Spleen (tissue), 11 donors: ENCODE measurements around the gene IDH2. TPM values are rescaled to one million over a fixed set of nuclear protein-coding genes. Genes with fewer than 3 reads are reported as not detected.
"Not testable (repeated sequence)": the region's sequence is repeated elsewhere in the genome, so short reads cannot be mapped to it uniquely, and the experiment has no call there.

ENCODE experiments used
- DNase-seq: peaks from one replicate; pipeline ENCODE4 v3.0.0-alpha.2; 2020
- H3K27ac ChIP-seq, 8 donors: fragments of 200-600 bp; sonication (generic) in 7 of 8; 1 replicate in 4 of 8; 2 replicates in 4 of 8; pipeline versions ENCODE4 v1.5.0 to v1.8.0; 2016 to 2021; ENCODE audit warnings: inconsistent platforms in 4 of 8, mild to moderate bottlenecking in 4 of 8, moderate library complexity in 1 of 8
- H3K27me3 ChIP-seq, 7 donors: fragments of 200-600 bp; sonication (generic) in 6 of 7; replicated peaks in 1 of 7; 1 replicate in 4 of 7; 2 replicates in 3 of 7; pipeline versions ENCODE4 v1.5.0 to v1.8.0; 2016 to 2021; ENCODE audit warnings: inconsistent platforms in 3 of 7, mild to moderate bottlenecking in 1 of 7
- H3K36me3 ChIP-seq, 6 donors: fragments of 200-600 bp; sonication (generic) in 5 of 6; 1 replicate in 4 of 6; 2 replicates in 2 of 6; pipeline versions ENCODE4 v1.5.0 to v1.8.0; 2016 to 2021; ENCODE audit warnings: inconsistent platforms in 2 of 6
- H3K4me1 ChIP-seq, 6 donors: fragments of 200-600 bp; sonication (generic) in 5 of 6; 1 replicate in 3 of 6; 2 replicates in 3 of 6; pipeline versions ENCODE4 v1.5.0 to v1.8.0; 2016 to 2021; ENCODE audit warnings: inconsistent platforms in 3 of 6
- H3K4me3 ChIP-seq, 8 donors: fragments of 200-600 bp; sonication (generic) in 7 of 8; 1 replicate in 4 of 8; 2 replicates in 4 of 8; pipeline versions ENCODE4 v1.5.0 to v1.8.0; 2016 to 2021; ENCODE audit warnings: inconsistent platforms in 4 of 8, mild to moderate bottlenecking in 4 of 8, moderate library complexity in 2 of 8
- H3K9me3 ChIP-seq, 8 donors: fragments of 200-600 bp; sonication (generic) in 7 of 8; 1 replicate in 4 of 8; 2 replicates in 4 of 8; pipeline versions ENCODE4 v1.5.0 to v1.8.0; 2016 to 2021; ENCODE audit warnings: inconsistent platforms in 4 of 8
- POLR2A ChIP-seq, 3 donors: fragments of 450-650 bp; IDR thresholded peaks; one replicate each; pipeline ENCODE4 v1.5.1; 2017; ENCODE audit warnings: antibody characterized with exemption in 3 of 3, mild to moderate bottlenecking in 1 of 3
- POLR2AphosphoS5 ChIP-seq, 3 donors: sonication (generic); formaldehyde crosslinking; IDR thresholded peaks; one replicate each; pipeline ENCODE4 v1.5.1; 2017; ENCODE audit warnings: antibody characterized with exemption in 3 of 3
- WGBS, 5 donors: extraction: QIAGEN DNeasy Blood & Tissue Kit in 3 of 5; methylation state at CpG; one replicate each; pipeline versions ENCODE4 v1.1.5 to v1.1.7; 2013 to 2018; 5-methylcytosine and 5-hydroxymethylcytosine counted together
- intact Hi-C: fragments of 100-400 bp; cut with DNase I; formaldehyde crosslinking; loops from one replicate; pipeline ENCODE4 v1.15.0; 2023; ENCODE audit warnings: low total_unique reads
- polyA plus RNA-seq, 3 donors: library from polyadenylated mRNA; stranded (reverse); fragments of 200-250 nt; gene quantifications; one replicate each; pipeline ENCODE4 v1.2.1, GENCODE V29; 2013
- total RNA-seq, 7 donors: library from RNA; depleted of rRNA in 3 of 7; stranded (reverse); fragments of >200 nt in 3 of 7; fragmentation: NEBNext Ultra II Directional in 4 of 7; extraction: Animal tissue kit (Norgen Biotek cat#: 25700) in 4 of 7; gene quantifications; one replicate each; pipeline versions ENCODE4 v1.1.0 to v1.2.1, GENCODE V29; 2016 to 2021
- TF ChIP-seq, protein P1 (sequence below), 11 experiments: fragments of 200-600 bp in 7 of 11; fragments of 450-650 bp in 4 of 11; sonication (generic) in 4 of 11; IDR thresholded peaks in 8 of 11; conservative IDR thresholded peaks in 3 of 11; 1 replicate in 7 of 11; 2 replicates in 4 of 11; pipeline versions ENCODE4 v1.4.0 to v1.8.0; 2016 to 2021; ENCODE audit warnings: antibody characterized with exemption in 11 of 11, inconsistent platforms in 4 of 11, mild to moderate bottlenecking in 1 of 11
- donor health status: healthy with polysubstance abuse.
- donor health status: DM: no; HTN: no; CAD: no; lungs with moderate emphysema.
- donor health status: DM: no; HTN: no; CAD: no.
- donor health status: Bipolar disorder and iron deficiency.
- donor health status: healthy.
- donor health status: DM: no; HTN: no; CAD: no.
- donor health status: DM: yes; HTN: yes; CAD: no.

Gene IDH2
- total and polyA plus RNA-seq, 10 donors = 36.4 to 70.9 (median 53.0) TPM

DNA sequence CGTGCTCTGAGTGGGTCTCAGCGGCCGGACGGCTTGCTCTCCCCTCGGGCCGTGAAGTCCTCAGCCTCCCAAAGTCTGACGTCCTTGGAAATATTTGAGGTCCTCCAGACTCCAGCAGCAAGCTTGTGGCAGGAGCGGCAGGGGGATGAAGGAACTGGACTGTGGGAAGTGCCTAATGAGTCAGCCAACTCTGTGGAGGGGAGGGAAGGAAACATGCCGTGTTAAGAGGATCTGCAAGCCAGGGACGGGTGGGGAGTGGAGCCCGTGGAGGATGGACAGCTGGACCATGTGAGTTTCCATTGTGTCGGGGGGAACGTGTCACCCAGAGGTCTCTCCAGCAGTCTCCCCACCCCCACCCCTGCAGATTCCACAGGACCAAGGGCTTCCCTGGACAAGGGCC is 39.4 kb upstream of the IDH2 start:
- Histone ChIP-seq H3K4me1 (peaks cover 0 to 16% (median 10%) of the 10 kb centered on the region in 6 donors), H3K4me3 (no peak overlapping the region), H3K27me3 (peaks cover 0 to 5% (median 0%) of the 10 kb centered on the region in 7 donors), H3K9me3 (no peaks in the 10 kb centered on the region), H3K36me3 (no peaks in the 10 kb centered on the region), H3K27ac (no peak overlapping the region)
- no peak for DNase-seq
- intact Hi-C loops = no loop called here
- WGBS, 5 donors = 59 to 76% (median 69%) methylated on average over 11 to 13 of the region's 13 CpGs
- no peak for TF ChIP-seq POLR2A (IDR thresholded peaks at IDR 0.05)
- TF ChIP-seq POLR2AphosphoS5 (IDR thresholded peaks at IDR 0.05) = no peak
- TF ChIP-seq, protein P1, sequence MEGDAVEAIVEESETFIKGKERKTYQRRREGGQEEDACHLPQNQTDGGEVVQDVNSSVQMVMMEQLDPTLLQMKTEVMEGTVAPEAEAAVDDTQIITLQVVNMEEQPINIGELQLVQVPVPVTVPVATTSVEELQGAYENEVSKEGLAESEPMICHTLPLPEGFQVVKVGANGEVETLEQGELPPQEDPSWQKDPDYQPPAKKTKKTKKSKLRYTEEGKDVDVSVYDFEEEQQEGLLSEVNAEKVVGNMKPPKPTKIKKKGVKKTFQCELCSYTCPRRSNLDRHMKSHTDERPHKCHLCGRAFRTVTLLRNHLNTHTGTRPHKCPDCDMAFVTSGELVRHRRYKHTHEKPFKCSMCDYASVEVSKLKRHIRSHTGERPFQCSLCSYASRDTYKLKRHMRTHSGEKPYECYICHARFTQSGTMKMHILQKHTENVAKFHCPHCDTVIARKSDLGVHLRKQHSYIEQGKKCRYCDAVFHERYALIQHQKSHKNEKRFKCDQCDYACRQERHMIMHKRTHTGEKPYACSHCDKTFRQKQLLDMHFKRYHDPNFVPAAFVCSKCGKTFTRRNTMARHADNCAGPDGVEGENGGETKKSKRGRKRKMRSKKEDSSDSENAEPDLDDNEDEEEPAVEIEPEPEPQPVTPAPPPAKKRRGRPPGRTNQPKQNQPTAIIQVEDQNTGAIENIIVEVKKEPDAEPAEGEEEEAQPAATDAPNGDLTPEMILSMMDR (IDR thresholded peaks at IDR 0.05 in 8 of 11, conservative IDR thresholded peaks at IDR 0.05 in 3 of 11) = no peak

DNA sequence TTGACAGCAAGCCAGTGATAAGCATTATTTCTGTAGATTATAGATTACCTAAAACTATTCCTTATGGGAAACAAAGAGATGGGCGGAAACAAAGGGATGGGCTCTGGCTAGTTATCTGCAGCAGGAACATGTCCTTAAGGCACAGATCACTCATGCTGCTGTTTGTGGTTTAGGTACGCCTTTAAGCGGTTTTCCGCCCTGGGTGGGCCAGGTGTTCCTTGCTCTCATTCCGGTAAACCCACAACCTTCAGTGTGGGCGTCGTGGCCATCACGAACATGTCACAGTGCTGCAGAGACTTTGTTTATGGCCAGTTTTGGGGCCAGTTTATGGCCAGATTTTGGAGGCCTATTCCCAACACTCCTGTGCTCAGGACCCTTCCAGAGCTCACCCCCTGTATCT is 37.3 kb upstream of the IDH2 start:
- H3K36me3 ChIP-seq, DNase-seq, H3K27ac ChIP-seq, H3K9me3 ChIP-seq, H3K4me3 ChIP-seq, intact Hi-C loops, H3K27me3 ChIP-seq: not testable (repeated sequence)
- peaks cover 0 to 16% (median 10%) of the 10 kb centered on the region in 6 donors for H3K4me1 ChIP-seq
- WGBS, 5 donors = 63 to 84% (median 82%) methylated on average over 8 of the region's 8 CpGs

DNA sequence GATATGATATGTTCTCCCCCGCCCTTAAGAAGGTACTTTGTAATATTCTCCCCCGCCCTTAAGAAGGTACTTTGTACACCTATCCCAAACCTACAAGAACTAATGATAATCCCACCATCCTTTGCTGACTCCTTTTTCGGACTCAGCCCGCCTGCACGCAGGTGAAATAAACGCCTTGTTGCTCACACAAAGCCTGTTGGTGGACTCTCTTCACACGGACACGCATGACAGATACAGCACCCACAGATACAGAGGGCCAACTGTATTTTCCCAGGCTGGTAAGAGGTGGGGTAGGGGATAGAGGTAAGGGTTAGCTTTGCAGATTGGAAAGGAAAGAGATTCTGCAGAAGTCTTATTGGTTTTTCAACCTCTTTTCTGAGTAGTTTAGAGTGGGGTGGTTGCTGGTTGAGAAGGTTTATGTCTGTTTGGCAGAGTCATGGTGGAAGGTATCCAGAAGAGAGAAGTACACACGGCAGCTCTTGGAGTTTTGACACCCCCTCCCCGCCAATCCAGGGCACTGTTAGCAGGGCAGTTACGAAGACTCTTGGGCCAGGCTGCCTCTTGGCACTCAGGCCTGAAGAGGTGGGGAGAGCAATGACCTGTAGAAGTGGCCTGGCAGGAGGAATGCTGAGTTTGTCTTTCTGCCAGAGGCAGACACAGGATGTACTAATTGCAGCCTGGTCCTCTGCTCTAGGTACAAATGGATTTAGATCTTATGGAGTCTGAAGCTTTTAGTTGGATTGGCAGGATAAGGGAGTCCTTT is 36.0 kb upstream of the IDH2 start:
- no peak overlapping the region for H3K27ac ChIP-seq
- no peaks in the 10 kb centered on the region for H3K36me3 ChIP-seq
- WGBS, 5 donors = 86 to 94% (median 86%) methylated on average over 11 of the region's 11 CpGs
- TF ChIP-seq, protein P1 (IDR thresholded peaks at IDR 0.05 in 8 of 11, conservative IDR thresholded peaks at IDR 0.05 in 3 of 11) = no peak
- TF ChIP-seq POLR2A (IDR thresholded peaks at IDR 0.05) = no peak
- no peak for TF ChIP-seq POLR2AphosphoS5 (IDR thresholded peaks at IDR 0.05)
- no peaks in the 10 kb centered on the region for H3K9me3 ChIP-seq
- intact Hi-C loops = no loop called here
- H3K27me3 ChIP-seq = peaks cover 0 to 5% (median 0%) of the 10 kb centered on the region in 7 donors
- H3K4me1 ChIP-seq = peaks cover 0 to 13% (median 7%) of the 10 kb centered on the region in 6 donors
- no peak overlapping the region for H3K4me3 ChIP-seq
- no peak for DNase-seq

DNA sequence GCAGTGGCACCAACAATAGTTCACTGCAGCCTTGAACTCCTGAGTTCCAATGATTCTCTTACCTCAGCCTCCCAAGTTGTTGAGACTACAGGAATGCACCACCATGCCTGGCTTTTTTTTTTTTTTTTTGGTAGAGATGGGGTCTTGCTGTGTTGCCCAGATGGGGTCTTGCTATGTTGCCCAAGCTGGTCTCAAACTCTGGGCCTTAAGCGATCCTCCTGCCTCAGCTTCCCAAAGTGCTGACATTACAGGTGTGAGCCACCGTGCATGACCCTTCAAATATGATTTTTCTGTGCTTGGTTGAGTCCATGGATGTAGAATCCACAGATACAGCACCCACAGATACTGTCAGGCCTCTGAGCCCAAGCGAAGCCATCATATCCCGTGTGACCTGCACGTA is 30.2 kb upstream of the IDH2 start:
- Histone ChIP-seq H3K4me3 (no peak overlapping the region), H3K4me1 (peaks cover 0 to 8% (median 0%) of the 10 kb centered on the region in 6 donors), H3K27ac (no peak overlapping the region), H3K36me3 (no peaks in the 10 kb centered on the region), H3K27me3 (peaks cover 0 to 10% (median 0%) of the 10 kb centered on the region in 7 donors), H3K9me3 (no peaks in the 10 kb centered on the region)
- peak; percentile 0 for DNase-seq
- TF ChIP-seq POLR2A (IDR thresholded peaks at IDR 0.05) = no peak
- TF ChIP-seq, protein P1 (IDR thresholded peaks at IDR 0.05 in 8 of 11, conservative IDR thresholded peaks at IDR 0.05 in 3 of 11) = no peak
- no peak for TF ChIP-seq POLR2AphosphoS5 (IDR thresholded peaks at IDR 0.05)
- intact Hi-C loops = no loop called here
- WGBS, 5 donors = 87 to 100% (median 93%) methylated on average over 5 of the region's 5 CpGs
